MM.1S (cell line): ENCODE results near the gene SCRN2.

Experiments used
- EZH2 ChIP-seq: fragments of 300-600 bp; sonication (generic); optimal IDR thresholded peaks from 2 replicates; pipeline ENCODE3; 2017; ENCODE audit warnings: low read depth, mild to moderate bottlenecking, antibody characterized with exemption, low read length, mixed read lengths
- TF ChIP-seq, protein P1 (sequence below): fragments of 300-600 bp; sonication (generic); IDR thresholded peaks from 2 replicates; pipeline ENCODE4 v1.5.1; 2016; ENCODE audit warnings: antibody characterized with exemption, low read length, mixed read lengths

DNA sequence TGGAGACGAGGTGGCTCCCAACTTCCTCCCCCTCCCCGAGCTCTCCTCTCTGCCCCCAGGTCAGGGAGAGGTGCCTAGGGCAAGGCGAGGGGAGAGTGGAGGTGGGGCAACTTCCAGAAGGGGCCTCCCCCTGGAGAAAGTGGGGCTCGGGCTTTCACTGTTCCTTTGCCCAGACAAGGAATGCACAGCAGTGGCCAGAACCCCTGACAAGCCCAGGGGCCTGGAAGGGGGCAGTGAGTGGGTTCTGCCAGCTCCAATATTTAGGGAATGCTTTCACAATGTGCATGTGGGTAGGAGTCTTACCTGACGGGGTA, 43.3 kb upstream of the SCRN2 start:
- TF ChIP-seq, protein P1, sequence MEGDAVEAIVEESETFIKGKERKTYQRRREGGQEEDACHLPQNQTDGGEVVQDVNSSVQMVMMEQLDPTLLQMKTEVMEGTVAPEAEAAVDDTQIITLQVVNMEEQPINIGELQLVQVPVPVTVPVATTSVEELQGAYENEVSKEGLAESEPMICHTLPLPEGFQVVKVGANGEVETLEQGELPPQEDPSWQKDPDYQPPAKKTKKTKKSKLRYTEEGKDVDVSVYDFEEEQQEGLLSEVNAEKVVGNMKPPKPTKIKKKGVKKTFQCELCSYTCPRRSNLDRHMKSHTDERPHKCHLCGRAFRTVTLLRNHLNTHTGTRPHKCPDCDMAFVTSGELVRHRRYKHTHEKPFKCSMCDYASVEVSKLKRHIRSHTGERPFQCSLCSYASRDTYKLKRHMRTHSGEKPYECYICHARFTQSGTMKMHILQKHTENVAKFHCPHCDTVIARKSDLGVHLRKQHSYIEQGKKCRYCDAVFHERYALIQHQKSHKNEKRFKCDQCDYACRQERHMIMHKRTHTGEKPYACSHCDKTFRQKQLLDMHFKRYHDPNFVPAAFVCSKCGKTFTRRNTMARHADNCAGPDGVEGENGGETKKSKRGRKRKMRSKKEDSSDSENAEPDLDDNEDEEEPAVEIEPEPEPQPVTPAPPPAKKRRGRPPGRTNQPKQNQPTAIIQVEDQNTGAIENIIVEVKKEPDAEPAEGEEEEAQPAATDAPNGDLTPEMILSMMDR, result no peak
- TF ChIP-seq EZH2, result no peak
